Activated gamma-delta T cell treated with anti-CD3 and anti-CD28 coated beads, Interleukin-2, amount 50 U/mL, for 16 hours (primary cell): ENCODE measurements around the gene COL24A1.

ENCODE experiments used
- DNase-seq: peaks from one replicate; pipeline ENCODE4 v3.0.0-alpha.2; 2020; ENCODE audit warnings: low read depth

The COL24A1 gene

DNA sequence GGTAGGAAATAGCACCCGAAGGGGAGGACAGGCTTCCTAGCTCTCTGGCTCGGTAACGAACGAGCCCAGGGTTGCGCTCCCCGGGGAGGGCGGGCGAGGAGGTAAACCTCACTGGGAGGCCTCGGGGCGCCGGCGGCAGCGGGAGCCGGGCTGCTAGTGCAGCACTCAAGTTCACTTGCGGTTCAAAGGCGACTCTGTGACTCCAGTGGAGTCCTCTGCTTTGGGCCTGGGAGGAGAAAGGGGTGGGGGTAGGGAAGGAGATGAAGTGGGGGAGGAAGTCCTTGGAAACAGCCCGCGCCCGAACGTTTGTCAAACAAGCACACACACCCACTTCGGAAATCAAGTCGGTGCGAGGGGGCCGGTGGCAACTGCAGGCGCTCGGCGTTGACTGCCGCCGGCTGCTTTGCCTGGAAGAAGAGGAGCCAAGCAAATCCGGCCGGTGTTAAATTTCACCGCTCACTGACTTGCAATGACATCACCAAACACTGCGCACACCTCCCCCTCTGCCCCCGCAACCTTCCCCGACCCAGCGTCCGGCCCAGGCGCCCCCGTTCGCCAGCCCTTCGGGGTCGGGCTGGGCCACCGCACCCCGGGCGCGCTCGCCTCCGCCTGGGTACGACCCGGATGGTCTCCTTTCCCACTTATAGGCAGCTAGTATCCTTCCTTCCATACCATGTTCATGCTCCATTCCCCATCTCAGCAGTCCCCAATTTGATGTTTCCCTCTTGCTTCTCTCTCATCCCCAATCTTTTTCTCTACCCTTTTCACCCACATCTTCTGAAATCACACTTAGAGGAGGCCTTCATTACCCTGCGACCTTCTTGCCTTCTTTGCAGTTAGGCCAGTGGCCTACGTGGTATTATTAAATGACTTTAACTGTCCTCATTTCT is at the start of gene COL24A1:
Gene COL24A1 (minus strand): TSS at position 207 of the 890 bp plus-strand sequence. CDS start 376 bp downstream, outside the sequence.
- DNase-seq = no peak

DNA sequence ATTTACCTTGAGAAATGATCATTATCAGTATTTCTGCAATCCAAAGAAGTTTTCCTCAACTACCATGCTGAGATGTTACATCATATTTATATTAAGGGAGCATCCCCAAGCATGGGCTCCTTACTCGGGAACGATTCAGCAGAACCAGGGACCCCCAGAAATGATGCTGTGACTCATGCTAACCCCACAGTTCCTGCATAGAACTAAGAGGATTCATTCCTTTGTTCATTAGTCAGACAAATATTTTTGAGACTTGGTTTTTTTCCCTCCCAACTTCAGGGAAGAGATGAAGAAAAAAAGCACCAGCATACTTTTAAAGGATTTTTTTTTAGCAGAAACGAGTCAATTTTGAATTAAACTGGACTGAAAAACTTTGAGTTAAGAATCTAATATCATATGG is 49.2 kb upstream of the COL24A1 start:
- DNase-seq = no peak

DNA sequence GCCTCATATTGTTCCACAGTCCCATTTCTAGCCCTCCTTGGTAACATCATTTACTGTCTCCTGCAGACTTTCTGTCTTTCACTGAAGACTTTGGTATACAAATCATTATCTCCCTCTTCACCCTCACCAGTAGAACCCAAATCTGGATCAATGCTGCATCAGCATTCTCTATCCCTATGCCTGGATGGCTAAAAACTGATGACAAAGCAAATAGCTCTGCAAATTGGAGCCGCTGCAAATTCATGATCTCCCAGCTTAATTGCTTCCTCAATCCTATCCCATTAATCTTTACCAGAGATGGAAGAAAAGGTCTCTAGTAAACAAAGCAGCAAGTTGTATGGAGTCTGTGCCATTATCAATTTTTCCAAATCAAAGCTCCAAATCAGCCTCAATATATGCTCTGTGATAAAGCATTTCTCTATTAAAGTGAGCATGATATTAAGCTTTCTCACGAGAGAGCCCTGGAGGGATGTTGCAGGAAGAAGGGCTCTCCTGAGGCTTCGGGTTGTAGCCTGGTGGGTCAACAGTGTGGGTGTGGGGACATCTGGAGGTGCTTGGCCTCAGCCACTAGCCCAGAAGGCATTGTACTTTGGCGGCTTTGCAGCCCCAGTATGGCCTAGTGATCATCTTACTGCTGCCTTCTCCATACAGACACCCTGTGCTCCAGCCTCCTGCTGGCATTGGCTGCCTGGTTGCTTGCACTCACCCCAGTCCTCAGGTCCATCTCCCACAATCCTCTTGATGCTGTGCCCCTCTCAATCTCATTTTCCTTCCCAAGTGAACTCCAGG is 46.2 kb upstream of the COL24A1 start:
- no peak for DNase-seq

DNA sequence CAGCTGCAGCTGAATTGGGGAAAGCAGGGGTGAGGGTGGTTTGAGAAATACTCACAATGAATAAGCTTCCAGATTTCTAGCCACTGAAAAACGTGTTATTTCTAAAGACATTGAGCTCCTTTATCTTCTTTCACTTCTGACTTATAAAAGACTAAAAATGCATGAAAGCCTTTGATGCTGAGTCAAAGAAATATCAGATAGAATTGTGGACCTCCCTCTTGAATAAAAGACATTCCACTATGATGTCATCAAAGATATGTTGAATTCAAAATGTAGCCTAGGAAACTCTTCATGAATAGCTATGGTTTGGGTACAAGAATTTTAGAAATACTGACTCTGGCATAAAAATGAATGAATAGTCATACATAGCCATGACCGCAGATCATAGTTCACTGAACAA is 44.7 kb upstream of the COL24A1 start:
- no peak for DNase-seq

DNA sequence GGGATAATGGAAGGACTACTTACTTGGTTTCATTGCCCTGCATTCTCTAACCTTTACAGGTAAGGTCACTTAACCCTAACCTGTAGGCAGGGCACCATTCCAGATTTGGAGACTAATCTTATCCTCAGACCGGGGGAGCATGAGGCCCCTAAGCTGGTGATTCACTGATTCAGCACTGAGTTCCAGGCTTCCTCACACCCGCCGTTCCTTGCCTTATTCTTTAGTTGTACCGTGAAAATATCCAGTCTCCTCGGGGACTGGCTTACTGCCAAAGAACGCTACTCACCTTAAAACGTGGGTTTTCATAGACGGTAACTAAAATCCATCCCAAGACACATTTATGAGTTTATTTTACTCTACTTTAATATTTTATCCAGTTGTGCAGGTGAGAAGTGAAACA is 44.3 kb upstream of the COL24A1 start:
- DNase-seq = no peak

DNA sequence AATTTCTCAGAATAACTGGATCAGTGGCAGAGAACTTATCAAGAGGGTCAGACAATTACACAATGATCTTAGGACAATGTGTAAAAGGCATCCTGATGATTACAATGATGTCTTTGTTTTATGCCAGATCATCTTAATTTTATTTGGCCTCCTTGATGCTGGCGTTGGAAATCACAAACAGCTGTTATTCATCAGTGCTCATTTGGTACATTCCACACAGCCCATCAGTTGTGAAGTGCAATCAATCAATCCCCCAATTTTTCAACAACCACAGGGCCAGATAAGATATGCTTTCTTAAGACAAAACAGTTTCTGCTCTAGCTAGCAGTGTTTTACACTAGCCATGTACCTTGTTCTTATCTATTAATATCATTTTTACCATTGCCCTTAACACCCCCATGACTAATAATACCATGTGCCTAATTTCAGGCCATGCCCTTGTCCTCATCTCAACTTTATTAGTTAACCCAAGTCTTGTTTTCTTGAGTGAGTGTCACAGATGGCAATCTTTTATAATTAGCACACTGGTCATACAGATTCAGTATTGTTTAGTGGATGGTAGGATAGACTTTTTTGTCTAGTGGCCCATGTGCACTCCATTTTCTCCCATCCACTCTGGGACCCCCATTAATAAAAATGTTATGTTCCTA is 40.8 kb upstream of the COL24A1 start:
- no peak for DNase-seq

DNA sequence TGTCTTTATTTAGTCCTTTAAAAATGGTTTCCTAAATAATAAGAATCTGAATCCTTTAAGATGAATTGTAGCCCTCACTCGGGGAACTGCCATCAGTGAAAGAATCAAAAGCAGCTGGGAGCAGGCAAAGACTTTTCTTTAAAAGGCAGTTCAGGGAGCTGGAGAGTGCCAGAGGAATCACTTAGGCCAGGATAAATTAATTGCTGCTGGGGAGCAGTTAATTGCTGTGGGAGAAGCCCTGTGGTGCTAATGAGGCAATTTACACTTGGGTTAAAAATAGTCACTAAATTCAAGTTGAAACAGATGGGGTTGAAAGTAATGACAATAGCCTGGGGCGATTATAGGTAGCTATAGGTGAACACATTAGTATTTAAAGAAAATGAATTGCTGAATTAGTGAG is 38.7 kb upstream of the COL24A1 start:
- DNase-seq = no peak

DNA sequence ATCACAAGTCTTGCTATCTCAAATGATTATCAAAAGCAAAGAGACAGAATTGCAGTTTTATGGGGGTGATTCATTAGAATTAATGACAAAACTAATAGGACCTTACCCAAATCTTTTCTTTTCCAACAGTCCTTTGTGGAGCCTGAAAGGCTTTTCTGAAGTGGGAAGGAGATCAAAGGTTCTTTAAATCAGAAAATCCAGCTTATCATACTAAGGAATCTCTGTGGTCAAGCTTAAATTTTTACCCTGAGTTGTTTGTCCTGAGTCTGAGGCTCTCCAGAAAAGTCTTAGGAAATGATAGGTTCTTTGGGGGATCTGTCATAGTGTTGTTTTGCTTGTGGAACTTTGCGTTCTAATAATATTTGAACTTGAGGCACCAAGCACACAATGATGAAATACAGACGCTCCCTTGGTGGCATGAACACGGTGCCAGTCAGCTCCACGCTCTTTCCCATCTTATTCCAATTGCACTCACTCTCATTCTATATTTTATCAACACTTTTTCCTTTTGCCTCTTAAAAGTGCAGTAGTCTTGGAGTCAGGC is 38.0 kb upstream of the COL24A1 start:
- no peak for DNase-seq

DNA sequence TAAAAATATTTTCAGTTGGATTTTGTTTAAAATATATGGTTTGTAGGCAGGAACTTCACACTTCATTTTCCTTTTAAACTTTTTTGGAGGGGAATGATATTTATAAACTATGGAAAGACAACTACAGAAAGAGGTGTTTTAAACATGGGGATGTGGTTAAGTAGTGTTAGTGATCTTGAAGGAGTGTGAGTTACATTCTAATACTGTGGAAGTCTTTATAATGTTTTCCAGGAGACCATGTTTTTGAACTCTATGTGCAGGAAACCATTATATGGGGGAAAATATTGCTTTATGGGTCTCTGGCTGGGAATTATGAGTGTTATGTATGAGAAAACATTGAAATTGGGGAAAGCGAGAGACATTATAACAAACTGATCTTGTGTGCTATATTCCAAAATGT is 35.8 kb upstream of the COL24A1 start:
- no peak for DNase-seq

DNA sequence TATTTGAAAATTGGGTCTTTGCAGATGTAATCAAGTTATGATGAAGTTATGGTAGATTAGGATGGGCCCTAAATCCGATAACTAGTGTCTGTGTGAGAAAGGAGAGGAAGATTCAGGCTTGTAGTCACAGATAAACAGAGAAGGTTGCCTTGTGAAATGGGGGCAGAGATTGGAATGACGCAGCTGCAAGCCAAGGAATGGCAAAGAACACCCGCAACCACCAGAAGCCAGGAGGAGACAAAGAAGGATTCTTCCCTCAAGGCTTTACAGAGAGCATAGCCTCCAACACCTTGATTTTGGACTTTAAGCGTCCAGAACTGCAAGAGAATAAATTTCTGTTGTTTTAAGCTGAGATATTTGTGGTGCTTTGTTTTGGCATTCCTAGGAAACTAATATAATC is 35.4 kb upstream of the COL24A1 start:
- DNase-seq = no peak

DNA sequence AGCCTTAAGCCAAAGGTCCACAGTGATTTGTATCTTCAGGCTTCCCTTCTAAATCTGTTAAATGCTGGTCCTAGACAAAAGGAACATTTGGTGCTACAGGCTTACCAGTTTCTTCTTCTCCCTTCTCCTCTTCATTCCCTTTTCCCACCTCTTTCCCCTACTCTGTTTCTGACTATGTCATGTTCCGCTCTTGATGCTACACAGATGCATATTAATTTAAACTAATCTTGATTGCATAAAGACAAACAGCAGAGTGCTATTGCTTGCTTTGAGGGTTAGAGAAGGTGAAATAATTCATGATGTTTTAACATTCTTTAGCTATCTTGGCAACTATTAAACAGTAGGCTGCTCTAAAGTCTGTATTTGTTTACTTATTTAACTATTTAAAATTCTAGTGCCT is 34.3 kb upstream of the COL24A1 start:
- no peak for DNase-seq

DNA sequence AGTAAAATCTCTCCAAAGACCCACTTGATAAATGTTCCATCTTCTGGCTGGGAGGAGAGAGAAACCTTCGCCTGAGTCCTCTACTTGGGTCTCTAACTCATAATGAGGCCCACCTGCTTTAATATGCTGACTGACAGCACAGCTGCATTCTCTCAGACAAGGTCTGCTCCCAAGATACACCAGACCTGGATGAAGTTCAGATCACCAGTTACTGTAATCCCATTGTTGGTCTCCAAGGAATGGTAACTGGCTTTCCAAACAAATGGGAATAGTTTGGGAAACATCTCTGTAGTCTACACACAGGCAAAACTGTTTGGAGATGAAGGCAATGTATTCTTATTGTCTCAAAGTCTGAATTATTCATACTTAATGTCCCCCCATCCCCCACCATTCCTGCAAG is 27.9 kb upstream of the COL24A1 start:
- DNase-seq = no peak

DNA sequence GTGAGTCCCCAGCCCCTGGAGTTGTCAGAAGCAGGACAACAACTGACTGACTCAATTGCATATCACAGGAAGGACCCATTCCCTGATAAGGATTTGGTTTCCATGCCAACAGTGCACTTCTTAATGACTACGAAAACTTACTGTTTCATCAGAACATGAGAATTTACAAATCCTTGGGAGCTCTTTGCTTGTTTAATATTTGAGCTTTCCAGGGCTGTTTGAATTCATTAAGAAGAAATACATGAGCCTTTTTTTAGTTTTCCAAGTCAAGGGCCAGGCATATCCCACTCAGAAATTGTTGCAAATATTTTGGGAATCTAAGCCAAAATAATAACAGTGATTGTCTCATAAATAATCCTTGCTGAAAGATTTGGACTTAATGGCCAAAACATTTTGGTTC is 27.2 kb upstream of the COL24A1 start:
- no peak for DNase-seq

DNA sequence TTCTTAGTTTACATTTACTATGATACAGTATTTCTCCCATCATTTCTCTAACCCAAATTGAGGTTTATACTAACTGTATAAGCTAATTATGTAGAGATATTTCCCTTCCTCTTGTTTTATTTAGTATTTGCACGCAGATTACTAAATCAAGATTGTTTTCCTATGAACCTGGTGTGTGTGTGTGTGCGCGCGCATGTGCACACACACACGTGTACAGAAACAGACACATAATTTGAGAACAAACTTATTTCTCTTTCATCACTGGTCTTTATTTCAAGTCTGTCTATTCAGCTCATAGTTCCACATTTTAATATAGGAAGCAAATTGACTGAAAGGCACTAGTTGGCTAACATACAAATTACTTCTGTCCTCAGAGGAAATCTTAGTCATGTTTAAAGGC is 19.7 kb upstream of the COL24A1 start:
- DNase-seq = no peak

DNA sequence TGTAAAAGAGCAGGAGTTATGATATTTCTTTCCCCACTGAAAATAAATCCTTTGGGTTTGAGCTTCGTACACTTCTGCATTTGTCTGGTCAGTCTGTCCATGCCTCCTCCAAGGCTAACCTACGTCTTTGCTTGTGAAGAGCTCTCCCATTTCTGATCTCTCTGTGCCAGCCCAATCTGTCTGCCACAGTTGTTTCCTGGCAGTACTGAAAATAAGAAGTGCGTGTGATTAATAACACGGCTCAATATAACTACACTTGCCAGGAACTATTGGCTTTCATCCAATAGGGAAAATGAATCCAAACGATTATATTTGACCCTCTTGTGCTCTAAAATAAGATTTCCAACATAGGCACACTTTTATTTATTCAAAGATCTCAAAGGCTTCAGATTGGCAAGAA is 19.2 kb upstream of the COL24A1 start:
- no peak for DNase-seq

DNA sequence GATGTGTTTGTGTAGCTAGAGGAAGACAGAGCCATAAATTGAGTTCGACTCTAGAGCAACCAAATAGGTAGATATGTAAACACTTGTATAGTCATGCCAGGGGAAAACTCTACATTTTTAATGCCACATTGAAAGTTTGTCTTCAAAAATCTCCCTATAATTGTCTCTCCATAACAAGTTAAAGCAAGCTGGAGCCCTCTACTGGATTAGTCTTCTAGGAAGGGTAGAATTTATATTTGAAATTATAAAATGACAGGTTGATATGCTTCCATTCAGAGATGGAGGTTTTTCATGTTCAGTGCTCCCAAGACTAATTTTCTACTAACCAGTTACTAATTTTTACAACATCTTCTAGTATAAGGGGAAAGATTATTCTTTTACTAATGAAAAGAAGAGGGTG is 13.1 kb upstream of the COL24A1 start:
- no peak for DNase-seq

DNA sequence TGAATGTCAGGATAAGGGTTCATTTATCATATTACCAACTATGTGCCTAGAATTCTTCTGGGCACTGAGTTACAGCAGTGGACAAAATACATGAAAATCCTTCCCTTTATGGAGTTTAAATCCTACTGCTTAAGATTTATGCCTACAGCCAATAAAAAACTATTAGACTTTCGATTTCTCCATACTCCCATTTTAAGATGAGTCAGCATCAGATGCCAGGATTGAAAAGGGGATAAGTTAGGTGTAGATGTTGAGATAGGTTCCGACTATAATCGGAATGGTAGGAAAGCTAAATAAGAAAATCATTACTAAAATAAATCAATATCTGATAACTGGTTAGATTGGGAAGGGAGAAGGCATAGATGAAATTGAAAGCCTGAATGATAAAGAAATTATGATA is 3.2 kb upstream of the COL24A1 start:
- no peak for DNase-seq

DNA sequence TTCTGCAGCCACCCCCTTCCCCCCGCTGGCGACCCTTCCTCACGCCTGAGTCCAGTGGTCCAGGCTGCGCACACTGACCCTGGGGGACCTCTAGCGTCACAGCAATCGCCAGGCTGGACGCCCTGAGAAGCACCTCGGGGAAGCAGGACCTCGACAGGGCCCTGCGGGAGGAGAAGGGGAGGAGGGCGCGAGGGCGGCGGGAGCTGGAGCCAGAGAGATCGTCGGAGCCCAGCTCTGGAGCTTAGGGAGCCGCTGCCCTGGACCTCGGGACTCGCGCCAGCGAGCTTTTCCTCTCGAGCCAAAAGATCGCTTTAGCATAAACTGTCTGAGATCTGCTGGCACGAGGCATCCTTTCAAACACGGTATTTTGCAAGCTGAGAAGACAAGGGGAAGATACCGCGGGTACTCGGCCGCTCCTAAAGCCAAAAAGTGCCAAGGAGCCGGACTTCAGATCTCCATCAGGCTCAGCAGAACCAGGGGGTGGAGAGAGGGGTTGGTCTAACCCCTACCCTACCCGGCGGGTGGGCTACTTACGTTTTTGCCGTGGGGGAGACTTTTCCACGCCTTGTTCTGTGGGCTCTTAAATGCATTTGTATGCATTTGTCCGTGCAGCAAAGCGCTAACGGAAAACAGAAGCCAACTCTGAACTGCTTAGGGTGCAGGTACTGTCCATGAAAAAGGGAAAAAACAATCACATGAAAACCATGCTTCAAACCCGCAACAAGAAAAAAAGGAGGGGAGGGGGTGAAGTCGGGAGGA is 586 bp downstream of the COL24A1 start:
- DNase-seq = no peak

DNA sequence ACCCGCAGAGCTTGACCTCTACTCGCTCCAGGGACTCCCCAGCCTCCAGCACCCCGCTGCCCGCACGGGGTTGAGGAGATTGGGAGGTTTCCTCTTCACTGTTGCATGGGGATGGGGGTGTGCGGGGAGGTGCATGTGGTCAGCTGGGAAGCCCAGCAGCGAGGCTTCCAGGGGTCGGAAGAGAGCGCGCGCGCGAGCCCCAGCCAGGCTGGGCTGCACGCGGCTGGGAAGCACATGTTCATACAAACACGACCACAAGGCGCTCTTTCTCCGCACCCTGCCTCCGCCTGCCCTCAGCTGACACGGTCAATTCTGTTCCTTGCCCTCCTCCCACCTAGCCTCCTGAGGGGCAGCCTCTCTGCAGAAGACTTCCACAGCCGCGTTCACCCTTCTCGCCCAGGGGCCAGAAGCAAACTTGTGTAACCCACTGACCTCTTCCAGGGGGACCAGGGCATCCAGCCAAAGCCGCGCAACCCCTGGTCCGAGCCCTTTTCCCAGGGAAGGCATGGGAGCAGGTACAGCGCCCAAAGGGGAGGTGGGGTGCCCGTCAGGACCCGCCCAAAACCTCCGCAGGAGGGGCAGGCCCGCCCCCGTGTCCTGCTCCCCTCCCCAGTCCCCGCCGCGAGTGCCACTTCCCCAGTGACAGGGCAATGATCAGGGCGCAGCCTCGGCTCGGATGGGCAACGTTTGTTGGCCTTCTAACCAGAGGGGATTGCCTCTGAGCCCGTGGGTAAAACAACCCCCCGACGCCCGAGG is 1.3 kb downstream of the COL24A1 start:
- DNase-seq = no peak

DNA sequence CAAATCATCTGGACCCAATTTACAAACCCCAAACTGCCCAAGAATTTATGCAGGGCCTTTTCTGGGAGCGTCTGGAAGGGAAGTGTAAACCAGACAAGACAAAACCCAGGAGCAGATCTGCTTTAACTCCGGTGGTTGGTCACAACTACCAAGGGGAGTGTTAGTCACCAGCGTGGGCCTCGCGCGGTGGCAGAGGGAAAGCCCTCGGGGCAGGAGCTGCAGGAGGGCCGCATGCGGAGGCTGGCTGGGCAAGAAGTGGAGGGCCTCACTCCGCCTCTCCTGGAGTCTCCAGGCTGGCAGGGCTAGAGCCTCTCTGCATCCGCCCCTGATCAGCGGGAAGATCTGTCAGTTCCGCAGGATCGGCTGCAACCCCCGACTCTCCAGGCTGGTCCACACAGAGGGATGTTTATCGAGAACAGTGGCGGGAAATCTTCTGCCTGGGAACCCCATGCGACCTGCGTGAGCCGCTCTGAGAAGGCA is 2.0 kb downstream of the COL24A1 start:
- DNase-seq = no peak

DNA sequence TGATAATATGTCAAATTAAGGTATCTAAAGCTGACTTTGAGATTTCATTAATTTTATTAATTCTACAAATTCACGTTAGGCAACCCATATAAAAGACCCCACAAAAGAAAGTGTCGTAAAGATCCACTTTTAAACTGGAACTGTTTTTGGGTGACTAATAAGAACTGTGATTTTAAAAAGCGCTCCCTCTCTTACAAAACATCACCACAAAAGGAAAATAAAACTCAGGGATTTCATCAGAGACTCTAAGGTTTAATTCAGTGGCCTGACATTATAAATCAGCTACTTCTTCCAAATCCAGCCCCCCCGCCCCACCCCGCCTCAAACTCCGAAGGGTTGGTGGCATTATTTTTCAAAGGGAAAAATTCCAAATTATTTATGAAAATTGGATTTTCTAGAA is 2.7 kb downstream of the COL24A1 start:
- no peak for DNase-seq
